H1 (cell line): ENCODE results near the gene RERE. TPM values are rescaled to one million over a fixed set of nuclear protein-coding genes. Genes with fewer than 3 reads are reported as not detected.

Experiments used
- CTCF ChIA-PET: fragments of 300-600 bp; sonication (Branson Sonifier 250); formaldehyde crosslinking; loops from one replicate; lab custom pipeline; 2021; ENCODE audit not compliant: partially characterized antibody; lab: Charles Lee
- POLR2A ChIA-PET: fragments of 300-600 bp; sonication (Branson Sonifier 250); formaldehyde crosslinking; loops from one replicate; lab custom pipeline; 2021; ENCODE audit warnings: inconsistent platforms; ENCODE audit not compliant: partially characterized antibody; lab: Charles Lee
- DNase-seq, 2 experiments: peaks; one replicate each; pipeline versions ENCODE4 v3.0.0 to v3.0.0-alpha.2; 2010 to 2022; ENCODE audit warnings: low spot score in 2 of 2, low read depth in 1 of 2, mixed read lengths in 1 of 2
- FAIRE-seq: peaks from 2 replicates; lab custom pipeline; 2011; peaks lifted over from hg19 to GRCh38; lab: Jason Lieb, UNC
- H2AFZ ChIP-seq: 2 replicates; pipeline ENCODE4 v1.8.1; 2012; ENCODE audit warnings: low read length, inconsistent platforms
- H2AK5ac ChIP-seq: 2 replicates; pipeline ENCODE4 v1.6.1; 2013; ENCODE audit warnings: low read depth, low read length
- H2BK120ac ChIP-seq: replicated peaks from 2 replicates; pipeline ENCODE3; 2013; ENCODE audit warnings: low read depth, low read length, inconsistent platforms
- H2BK12ac ChIP-seq: 2 replicates; pipeline ENCODE4 v1.6.1; 2013; ENCODE audit warnings: low read depth, low read length
- H2BK15ac ChIP-seq: 2 replicates; pipeline ENCODE4 v1.6.1; 2013; ENCODE audit warnings: low read length
- H2BK20ac ChIP-seq: 2 replicates; pipeline ENCODE4 v1.6.1; 2013; ENCODE audit warnings: low read length
- H2BK5ac ChIP-seq: 2 replicates; pipeline ENCODE4 v1.6.1; 2013; ENCODE audit warnings: low read depth, low read length
- H3K14ac ChIP-seq: 2 replicates; pipeline ENCODE4 v1.6.1; 2013; ENCODE audit warnings: inconsistent platforms; ENCODE audit not compliant: insufficient read length
- H3K18ac ChIP-seq: 2 replicates; pipeline ENCODE4 v1.6.1; 2013; ENCODE audit warnings: low read length; ENCODE audit errors: extremely low read depth
- H3K23ac ChIP-seq: 2 replicates; pipeline ENCODE4 v1.6.1; 2013; ENCODE audit warnings: inconsistent platforms; ENCODE audit not compliant: insufficient read length
- H3K23me2 ChIP-seq: 2 replicates; pipeline ENCODE4 v1.6.1; 2013; ENCODE audit warnings: low read depth, low read length
- H3K27ac ChIP-seq: 2 replicates; pipeline ENCODE4 v1.6.1; 2011; ENCODE audit warnings: low read depth, low read length, inconsistent platforms
- H3K27me3 ChIP-seq, 4 experiments: replicated peaks in 1 of 4; 1 replicate in 1 of 4; 2 replicates in 3 of 4; pipeline versions ENCODE4 v1.6.1 to v1.8.1; 2011 to 2013; ENCODE audit warnings: low read length in 3 of 4, mild to moderate bottlenecking in 3 of 4, inconsistent platforms in 2 of 4, mixed read lengths in 2 of 4, moderate library complexity in 1 of 4; ENCODE audit not compliant: control insufficient read depth in 3 of 4, insufficient read depth in 3 of 4; ENCODE audit errors: extremely low read depth in 1 of 4
- H3K36me3 ChIP-seq, 4 experiments: 2 replicates each; pipeline versions ENCODE4 v1.6.1 to v1.8.1; 2011 to 2013; ENCODE audit warnings: mild to moderate bottlenecking in 4 of 4, low read length in 3 of 4, moderate library complexity in 2 of 4, control low read depth in 1 of 4, inconsistent platforms in 1 of 4; ENCODE audit not compliant: insufficient read depth in 4 of 4, control insufficient read depth in 2 of 4
- H3K4ac ChIP-seq: replicated peaks from 2 replicates; pipeline ENCODE3; 2013; ENCODE audit warnings: low read length, low read depth, mixed read lengths, inconsistent platforms; ENCODE audit not compliant: insufficient read length
- H3K4me1 ChIP-seq, 4 experiments: replicated peaks in 1 of 4; 1 replicate in 1 of 4; 2 replicates in 3 of 4; pipeline versions ENCODE4 v1.6.1 to v1.8.1; 2011 to 2013; ENCODE audit warnings: low read length in 3 of 4, inconsistent platforms in 2 of 4, mixed read lengths in 1 of 4; ENCODE audit not compliant: insufficient read depth in 4 of 4, control insufficient read depth in 3 of 4
- H3K4me2 ChIP-seq, 2 experiments: 2 replicates each; pipeline versions ENCODE4 v1.6.1 to v1.8.1; 2011 to 2013; ENCODE audit warnings: low read depth in 2 of 2, low read length in 2 of 2, control low read depth in 1 of 2, inconsistent platforms in 1 of 2, mild to moderate bottlenecking in 1 of 2; ENCODE audit not compliant: insufficient read depth in 1 of 2
- H3K4me3 ChIP-seq, 4 experiments: fragments of 200-600, 300-600 bp in 1 of 4; sonication (generic), shearing (Covaris generic), sonication (Bioruptor Twin) in 1 of 4; 2 replicates each; pipeline versions ENCODE4 v1.5.1 to v1.8.1; 2011 to 2016; ENCODE audit warnings: low read length in 4 of 4, low read depth in 3 of 4, control low read depth in 2 of 4, inconsistent platforms in 2 of 4, mild to moderate bottlenecking in 2 of 4, mixed read lengths in 1 of 4, moderate library complexity in 1 of 4; ENCODE audit not compliant: insufficient read depth in 2 of 4; ENCODE audit errors: extremely low read depth in 1 of 4
- H3K56ac ChIP-seq: replicated peaks from 2 replicates; pipeline ENCODE3; 2013; ENCODE audit warnings: low read depth, mild to moderate bottlenecking, mixed read lengths, low read length, inconsistent platforms; ENCODE audit not compliant: insufficient read length
- H3K79me1 ChIP-seq: 2 replicates; pipeline ENCODE4 v1.6.1; 2013; ENCODE audit warnings: low read depth, low read length, control low read depth
- H3K79me2 ChIP-seq, 2 experiments: 2 replicates each; pipeline versions ENCODE4 v1.6.1 to v1.8.1; 2012 to 2013; ENCODE audit warnings: low read length in 2 of 2, mild to moderate bottlenecking in 2 of 2, inconsistent platforms in 1 of 2; ENCODE audit not compliant: insufficient read depth in 2 of 2, control insufficient read depth in 1 of 2
- H3K9ac ChIP-seq, 4 experiments: replicated peaks in 1 of 4; 1 replicate in 1 of 4; 2 replicates in 3 of 4; pipeline versions ENCODE4 v1.6.1 to v1.8.1; 2011 to 2013; ENCODE audit warnings: low read depth in 3 of 4, low read length in 3 of 4, control low read depth in 2 of 4, mild to moderate bottlenecking in 2 of 4, moderate library complexity in 2 of 4, inconsistent platforms in 1 of 4; ENCODE audit errors: extremely low read depth in 1 of 4
- H3K9me3 ChIP-seq, 2 experiments: 2 replicates each; pipeline versions ENCODE4 v1.6.1 to v1.8.1; 2012 to 2013; ENCODE audit warnings: mild to moderate bottlenecking in 2 of 2, moderate library complexity in 2 of 2, control low read depth in 1 of 2, inconsistent platforms in 1 of 2, low read depth in 1 of 2, low read length in 1 of 2, mixed read lengths in 1 of 2; ENCODE audit not compliant: insufficient read depth in 2 of 2
- H4K20me1 ChIP-seq, 2 experiments: replicated peaks in 1 of 2; 2 replicates each; pipeline versions ENCODE3 to v1.8.1; 2011 to 2013; ENCODE audit warnings: inconsistent platforms in 2 of 2, low read length in 2 of 2, mild to moderate bottlenecking in 1 of 2; ENCODE audit not compliant: insufficient read depth in 2 of 2, control insufficient read depth in 1 of 2
- H4K5ac ChIP-seq: 2 replicates; pipeline ENCODE4 v1.6.1; 2013; ENCODE audit warnings: low read length, low read depth, mixed read lengths, inconsistent platforms; ENCODE audit not compliant: insufficient read length
- H4K8ac ChIP-seq: 2 replicates; pipeline ENCODE4 v1.8.0; 2013; ENCODE audit warnings: mild to moderate bottlenecking, moderate library complexity, low read length, inconsistent platforms; ENCODE audit not compliant: insufficient read depth; ENCODE audit errors: extremely low read depth
- H4K91ac ChIP-seq: replicated peaks from 2 replicates; pipeline ENCODE3; 2013; ENCODE audit warnings: low read length, mixed read lengths, inconsistent platforms; ENCODE audit not compliant: insufficient read length
- CBX5 ChIP-seq: fragments of 300-800, 300-1000 bp; sonication (generic); IDR thresholded peaks from 2 replicates; pipeline ENCODE4 v1.7.1; 2016; ENCODE audit warnings: antibody characterized with exemption, low read length, low read depth
- CTBP2 ChIP-seq: IDR thresholded peaks from 2 replicates; pipeline ENCODE4 v1.7.0; 2011; ENCODE audit warnings: borderline replicate concordance, mild to moderate bottlenecking, moderate library complexity, mixed read lengths, low read length; ENCODE audit not compliant: insufficient read depth, insufficient read length
- EP300 ChIP-seq, 2 experiments: IDR thresholded peaks; 1 replicate in 1 of 2; 2 replicates in 1 of 2; pipeline ENCODE4 v1.6.1; 2011 to 2012; ENCODE audit warnings: low read depth in 2 of 2, low read length in 2 of 2, mild to moderate bottlenecking in 2 of 2, borderline replicate concordance in 1 of 2, inconsistent platforms in 1 of 2, moderate library complexity in 1 of 2
- GTF2F1 ChIP-seq: IDR thresholded peaks from 2 replicates; pipeline ENCODE4 v1.6.1; 2012; ENCODE audit warnings: low read depth, low read length, improper control_type of control experiment, borderline replicate concordance
- JUND ChIP-seq: IDR thresholded peaks from 2 replicates; pipeline ENCODE4 v1.6.1; 2011; ENCODE audit warnings: mild to moderate bottlenecking, improper control_type of control experiment, low read length
- KDM5A ChIP-seq: fragments of 200-600 bp; IDR thresholded peaks from 2 replicates; pipeline ENCODE4 v1.7.1; 2012; ENCODE audit warnings: mild to moderate bottlenecking, low read length, inconsistent platforms, mixed read lengths
- MAFK ChIP-seq: IDR thresholded peaks from 2 replicates; pipeline ENCODE4 v1.6.1; 2012; ENCODE audit warnings: low read depth, mild to moderate bottlenecking, improper control_type of control experiment, low read length
- PHF8 ChIP-seq: fragments of 200-600 bp; sonication (generic); conservative IDR thresholded peaks from 2 replicates; pipeline ENCODE4 v1.7.1; 2012; ENCODE audit warnings: low read depth, mild to moderate bottlenecking, inconsistent platforms, low read length, moderate library complexity
- POU5F1 ChIP-seq: IDR thresholded peaks from 2 replicates; pipeline ENCODE4 v1.6.1; 2011; ENCODE audit warnings: low read depth, mild to moderate bottlenecking, low read length, moderate library complexity
- RAD21 ChIP-seq, 2 experiments: IDR thresholded peaks in 1 of 2; conservative IDR thresholded peaks in 1 of 2; 2 replicates each; pipeline ENCODE4 v1.6.1; 2011; ENCODE audit warnings: low read depth in 2 of 2, low read length in 2 of 2, improper control_type of control experiment in 1 of 2, inconsistent platforms in 1 of 2, mild to moderate bottlenecking in 1 of 2, moderate library complexity in 1 of 2
- RXRA ChIP-seq: IDR thresholded peaks from 2 replicates; pipeline ENCODE4 v1.6.1; 2011; ENCODE audit warnings: low read depth, mild to moderate bottlenecking, low read length, moderate library complexity; ENCODE audit not compliant: insufficient read depth
- TAF1 ChIP-seq: IDR thresholded peaks from 2 replicates; pipeline ENCODE4 v1.6.1; 2011; ENCODE audit warnings: mild to moderate bottlenecking, low read depth, low read length
- TAF7 ChIP-seq: optimal IDR thresholded peaks from 2 replicates; pipeline ENCODE3; 2011; ENCODE audit warnings: low read depth, mild to moderate bottlenecking, inconsistent platforms, low read length, moderate library complexity, borderline replicate concordance
- TBP ChIP-seq: IDR thresholded peaks from 2 replicates; pipeline ENCODE4 v1.6.1; 2011; ENCODE audit warnings: low read depth, low read length, improper control_type of control experiment
- WGBS, 2 experiments: shearing (Covaris generic) in 1 of 2; methylation state at CpG; one replicate each; pipeline versions ENCODE4 v1.1.6 to v1.1.7; 2013 to 2015; ENCODE audit warnings: low lambda C conversion rate in 2 of 2, mixed read lengths in 2 of 2, inconsistent platforms in 1 of 2, low coverage in 1 of 2, missing lambda C conversion rate in 1 of 2; ENCODE audit not compliant: insufficient replicate concordance in 2 of 2, insufficient coverage in 1 of 2, insufficient read length in 1 of 2; ENCODE audit errors: extremely low coverage in 1 of 2, missing lambda C conversion rate in 1 of 2; 5-methylcytosine and 5-hydroxymethylcytosine counted together
- polyA plus RNA-seq, 7 experiments: library from polyadenylated mRNA; depleted of rRNA in 3 of 7; stranded (reverse) in 5 of 7; unstranded in 2 of 7; fragments of >200 nt in 5 of 7; fragments of 200-250 nt in 2 of 7; gene quantifications; 1 replicate in 5 of 7; 2 replicates in 1 of 7; 4 replicates in 1 of 7; pipeline versions ENCODE4 v1.2.1 to v1.2.3, GENCODE V29; 2011 to 2013; ENCODE audit warnings: missing spikeins in 2 of 7, mixed read lengths in 2 of 7
- total RNA-seq: library from RNA; stranded (reverse); fragmentation: NEBNext Ultra II Directional; extraction: Animal tissue kit (Norgen Biotek cat#: 25700); gene quantifications from 2 replicates; pipeline ENCODE4 v1.2.1, GENCODE V29; 2021

RERE gene
- total and polyA plus RNA-seq, 2 of the 8 experiments (the other 6 are each of a cell fraction or from before 2014, with no cell fraction given) = 15.3 to 142 TPM

GRCh38 chr1:8503842-8504241, 313.6 kb downstream of the RERE start:
- no peak overlapping the region for H2BK120ac ChIP-seq
- H3K23me2 ChIP-seq = no peaks in the 10 kb centered on the region
- no peak overlapping the region for H3K27ac ChIP-seq
- no peak overlapping the region for H3K56ac ChIP-seq
- peaks cover 2% of the 10 kb centered on the region; the same call in 1 of the 2 replicates for H3K79me1 ChIP-seq
- 90% methylated on average over 2 of the region's 2 CpGs; no CpG with 5 or more reads in 1 of the 2 experiments for WGBS, 2 experiments
- H4K91ac ChIP-seq = no peak overlapping the region
- H2BK15ac ChIP-seq = no peak overlapping the region
- no peaks in the 10 kb centered on the region for H3K27me3 ChIP-seq
- no peak overlapping the region for H3K9ac ChIP-seq
- H2AK5ac ChIP-seq = no peak overlapping the region
- no peak overlapping the region for H2BK5ac ChIP-seq
- peaks cover 0 to 8% of the 10 kb centered on the region in 2 experiments; a peak in 2 of 4 replicates for H3K9me3 ChIP-seq
- H3K4me3 ChIP-seq = no peak overlapping the region
- H3K18ac ChIP-seq = no peak overlapping the region
- no peak overlapping the region for H3K4me2 ChIP-seq
- H3K14ac ChIP-seq = no peak overlapping the region
- ChIA-PET CTCF (interaction anchor here (1.0 kb wide), 1 partner anchor 34 kb away, joined by 3 read pairs; no protein-coding TSS in a partner anchor), POLR2A (no interaction called here)
- peaks cover 0 to 1% of the 10 kb centered on the region in 2 experiments for H4K20me1 ChIP-seq
- no peak overlapping the region for H4K8ac ChIP-seq
- no peak for DNase-seq
- H3K4me1 ChIP-seq = no peaks in the 10 kb centered on the region
- H3K4ac ChIP-seq = no peak overlapping the region
- no peak for FAIRE-seq
- H4K5ac ChIP-seq = no peak overlapping the region
- no peak overlapping the region for H3K23ac ChIP-seq
- H3K36me3 ChIP-seq = peaks cover 0 to 7% (median 2%) of the 10 kb centered on the region in 4 experiments; a peak in 3 of 8 replicates
- H2BK12ac ChIP-seq = no peak overlapping the region
- H3K79me2 ChIP-seq = peaks cover 0 to 6% of the 10 kb centered on the region in 2 experiments; a peak in 1 of 4 replicates
- no peak overlapping the region for H2BK20ac ChIP-seq
- H2AFZ ChIP-seq = no peak overlapping the region
- TF ChIP-seq RXRA (no peak), TAF1 (no peak), TBP (no peak), KDM5A (no peak), CTBP2 (no peak), PHF8 (no peak), POU5F1 (no peak), MAFK (no peak), EP300 (IDR thresholded peaks at IDR 0.05; ENCODE audit: borderline replicate concordance in 1 of 2, low read depth in 2 of 2, low read length in 2 of 2) (no peak), CBX5 (no peak), RAD21 (IDR thresholded peaks at IDR 0.05 in 1 of 2, conservative IDR thresholded peaks at IDR 0.05 in 1 of 2; ENCODE audit: low read depth in 2 of 2, low read length in 2 of 2) (no peak), JUND (no peak), TAF7 (no peak), GTF2F1 (no peak)
